HEK293 (cell line): Measurements from ENCODE around the gene IGLON5.

ENCODE experiments used
- CTCF ChIP-seq: fragments of 450-650 bp; formaldehyde crosslinking; IDR thresholded peaks from 2 replicates; pipeline ENCODE4 v1.5.1; 2016; ENCODE audit warnings: missing biosample characterization, missing genetic modification characterization
- ZBTB26 ChIP-seq: fragments of 450-650 bp; formaldehyde crosslinking; optimal IDR thresholded peaks from 2 replicates; pipeline ENCODE3; 2016; ENCODE audit warnings: missing biosample characterization, mild to moderate bottlenecking, missing genetic modification characterization
- ZNF112 ChIP-seq: fragments of 450-650 bp; formaldehyde crosslinking; IDR thresholded peaks from 2 replicates; pipeline ENCODE4 v1.5.0; 2017; ENCODE audit warnings: missing biosample characterization, missing genetic modification characterization
- ZNF16 ChIP-seq: fragments of 450-650 bp; formaldehyde crosslinking; IDR thresholded peaks from 2 replicates; pipeline ENCODE4 v1.5.1; 2016; ENCODE audit warnings: low read depth, missing biosample characterization, missing genetic modification characterization
- ZNF350 ChIP-seq: fragments of 450-650 bp; formaldehyde crosslinking; IDR thresholded peaks from 2 replicates; pipeline ENCODE4 v1.5.0; 2017; ENCODE audit warnings: missing biosample characterization, mild to moderate bottlenecking, missing genetic modification characterization
- ZNF473 ChIP-seq: fragments of 450-650 bp; formaldehyde crosslinking; IDR thresholded peaks from 2 replicates; pipeline ENCODE4 v1.5.1; 2017; ENCODE audit warnings: missing biosample characterization, missing genetic modification characterization
- ZNF548 ChIP-seq: fragments of 450-650 bp; formaldehyde crosslinking; IDR thresholded peaks from 2 replicates; pipeline ENCODE4 v1.5.1; 2016; ENCODE audit warnings: missing biosample characterization, missing genetic modification characterization
- ZNF555 ChIP-seq: fragments of 450-650 bp; formaldehyde crosslinking; conservative IDR thresholded peaks from 2 replicates; pipeline ENCODE4 v1.5.1; 2017; ENCODE audit warnings: missing biosample characterization, mild to moderate bottlenecking, missing genetic modification characterization, inconsistent platforms

- TF ChIP-seq ZBTB26 (tag by site-specific recombination) (no peak), ZNF473 (tag by site-specific recombination) (no peak), ZNF112 (tag by site-specific recombination) (no peak), CTCF (tag by site-specific recombination) (no peak), ZNF555 (no peak), ZNF16 (no peak), ZNF350 (tag by site-specific recombination) (no peak), ZNF548 (tag by site-specific recombination) (no peak)
Observed at GRCh38 chr19:51372021-51372648, 60.7 kb downstream of the IGLON5 start.
